Neural progenitor cell (in vitro differentiated cells): ENCODE data around the gene SLC29A1. TPM values are rescaled to one million over a fixed set of nuclear protein-coding genes. Genes with fewer than 3 reads are reported as not detected.

Experiments
- DNase-seq: peaks from one replicate; pipeline ENCODE4 v3.0.0-alpha.2; 2016; ENCODE audit warnings: low spot score
- H2AFZ ChIP-seq: fragments of 200-600 bp; sonication (generic); replicated peaks from 2 replicates; pipeline ENCODE4 v1.6.1; 2016; ENCODE audit warnings: antibody characterized with exemption
- H3F3A ChIP-seq: fragments of 200-600 bp; sonication (generic); 2 replicates; pipeline ENCODE4 v1.6.1; 2016; ENCODE audit warnings: antibody characterized with exemption, low read depth
- H3K27ac ChIP-seq: fragments of 200-600 bp; sonication (generic); 2 replicates; pipeline ENCODE4 v1.5.1; 2016; ENCODE audit warnings: mild to moderate bottlenecking
- H3K27me3 ChIP-seq: fragments of 200-600 bp; sonication (generic); 2 replicates; pipeline ENCODE4 v1.6.1; 2016; ENCODE audit warnings: mild to moderate bottlenecking, moderate library complexity
- H3K36me3 ChIP-seq: fragments of 200-600 bp; sonication (generic); 2 replicates; pipeline ENCODE4 v1.5.1; 2016
- H3K4me1 ChIP-seq: fragments of 200-600 bp; sonication (generic); 2 replicates; pipeline ENCODE4 v1.6.1; 2016; ENCODE audit warnings: mixed run types
- H3K4me2 ChIP-seq: fragments of 200-600 bp; sonication (generic); 2 replicates; pipeline ENCODE4 v1.6.1; 2016
- H3K4me3 ChIP-seq: fragments of 200-600 bp; sonication (generic); 2 replicates; pipeline ENCODE4 v1.5.1; 2016
- H3K79me2 ChIP-seq: fragments of 200-600 bp; sonication (generic); 2 replicates; pipeline ENCODE4 v1.6.1; 2016; ENCODE audit warnings: low read depth
- H3K9ac ChIP-seq: fragments of 200-600 bp; sonication (generic); 2 replicates; pipeline ENCODE4 v1.6.1; 2016
- H3K9me3 ChIP-seq: fragments of 200-600 bp; sonication (generic); 2 replicates; pipeline ENCODE4 v1.5.1; 2016; ENCODE audit warnings: low read depth
- H4K20me1 ChIP-seq: fragments of 200-600 bp; sonication (generic); 2 replicates; pipeline ENCODE4 v1.6.1; 2016; ENCODE audit warnings: low read depth
- H3K27ac Mint-ChIP-seq: 3 replicates; pipeline ENCODE4 v1.8.0; 2021; ENCODE audit warnings: mixed read lengths
- H3K27me3 Mint-ChIP-seq: 2 replicates; pipeline ENCODE4 v1.8.0; 2022; ENCODE audit warnings: low read depth, mild to moderate bottlenecking, inconsistent platforms, moderate library complexity, mixed read lengths; ENCODE audit not compliant: insufficient read depth
- H3K36me3 Mint-ChIP-seq: 3 replicates; pipeline ENCODE4 v1.8.0; 2021; ENCODE audit warnings: mixed read lengths
- H3K4me1 Mint-ChIP-seq: 3 replicates; pipeline ENCODE4 v1.8.0; 2021; ENCODE audit warnings: mixed read lengths
- H3K4me3 Mint-ChIP-seq: 3 replicates; pipeline ENCODE4 v1.8.0; 2021; ENCODE audit warnings: mild to moderate bottlenecking, moderate library complexity, mixed read lengths
- H3K9me3 Mint-ChIP-seq: 3 replicates; pipeline ENCODE4 v1.8.0; 2020; ENCODE audit warnings: mixed read lengths
- CTCF ChIP-seq: fragments of 200-600 bp; sonication (generic); IDR thresholded peaks from 2 replicates; pipeline ENCODE4 v1.5.1; 2017; ENCODE audit warnings: antibody characterized with exemption, mild to moderate bottlenecking
- EZH2 ChIP-seq: fragments of 200-600 bp; sonication (generic); IDR thresholded peaks from 2 replicates; pipeline ENCODE4 v1.6.1; 2017; ENCODE audit warnings: antibody characterized with exemption, mild to moderate bottlenecking, moderate library complexity
- EZH2phosphoT487 ChIP-seq: fragments of 200-600 bp; sonication (generic); IDR thresholded peaks from 2 replicates; pipeline ENCODE4 v1.6.1; 2017; ENCODE audit warnings: antibody characterized with exemption
- microRNA counts: library from miRNA; unstranded; fragments of <30 nt; microRNA quantifications from one replicate; lab custom pipeline; 2016
- small RNA-seq: library from RNA; depleted of rRNA; stranded (forward); fragments of <200 nt; gene quantifications from one replicate; pipeline ENCODE3, GENCODE V24; 2015
- total RNA-seq: library from RNA; depleted of rRNA; stranded (reverse); fragments of >200 nt; gene quantifications from 2 replicates; pipeline ENCODE4 v1.2.3, GENCODE V29; 2015; ENCODE audit warnings: low replicate concordance

The SLC29A1 gene
- total RNA-seq, 1 donor from 2014 or later = 34.8 TPM

GRCh38 chr6:44277763-44278162 is 54.4 kb downstream of the SLC29A1 start:
- no peak overlapping the region for H3K27ac ChIP-seq

GRCh38 chr6:44278315-44278714 is 54.9 kb downstream of the SLC29A1 start:
- Mint-ChIP-seq H3K9me3 (peaks cover 3% of the 10 kb centered on the region), H3K36me3 (peaks cover 5% of the 10 kb centered on the region), H3K4me3 (no peak overlapping the region), H3K4me1 (peaks cover 10% of the 10 kb centered on the region), H3K27me3 (peaks cover 26% of the 10 kb centered on the region), H3K27ac (no peak overlapping the region)
- no peak overlapping the region for H3K4me2 ChIP-seq
- no peak overlapping the region for H3K27ac ChIP-seq
- no peaks in the 10 kb centered on the region for H3K36me3 ChIP-seq
- H3K9ac ChIP-seq = no peak overlapping the region
- no peaks in the 10 kb centered on the region for H3K4me1 ChIP-seq
- DNase-seq = no peak
- H2AFZ ChIP-seq = no peak overlapping the region
- no peaks in the 10 kb centered on the region for H4K20me1 ChIP-seq
- no peaks in the 10 kb centered on the region for H3K79me2 ChIP-seq
- peaks cover 49% of the 10 kb centered on the region for H3K27me3 ChIP-seq
- H3F3A ChIP-seq = no peaks in the 10 kb centered on the region
- no peaks in the 10 kb centered on the region for H3K9me3 ChIP-seq
- no peak overlapping the region for H3K4me3 ChIP-seq
- TF ChIP-seq CTCF = no peak
- no peak for TF ChIP-seq EZH2
- no peak for TF ChIP-seq EZH2phosphoT487

More at GRCh38 chr6:44277763-44278162, 54.4 kb downstream of the SLC29A1 start:
- Mint-ChIP-seq H3K9me3 (peaks cover 3% of the 10 kb centered on the region), H3K4me3 (no peak overlapping the region), H3K4me1 (peaks cover 10% of the 10 kb centered on the region), H3K27me3 (peaks cover 26% of the 10 kb centered on the region), H3K36me3 (peaks cover 5% of the 10 kb centered on the region), H3K27ac (peak overlapping the region; percentile 83)
- H3K27me3 ChIP-seq = peaks cover 44% of the 10 kb centered on the region
- H3K4me2 ChIP-seq = no peak overlapping the region
- no peaks in the 10 kb centered on the region for H4K20me1 ChIP-seq
- H3K4me3 ChIP-seq = no peak overlapping the region
- H3K36me3 ChIP-seq = no peaks in the 10 kb centered on the region
- DNase-seq = no peak
- H2AFZ ChIP-seq = no peak overlapping the region
- no peaks in the 10 kb centered on the region for H3K9me3 ChIP-seq
- H3F3A ChIP-seq = no peaks in the 10 kb centered on the region
- no peaks in the 10 kb centered on the region for H3K4me1 ChIP-seq
- TF ChIP-seq EZH2phosphoT487 (no peak), EZH2 (no peak), CTCF (no peak)
- H3K79me2 ChIP-seq = no peaks in the 10 kb centered on the region
- H3K9ac ChIP-seq = no peak overlapping the region

- Histone ChIP-seq H4K20me1 (no peaks in the 10 kb centered on the region), H3F3A (no peaks in the 10 kb centered on the region), H3K4me3 (no peak overlapping the region), H3K9me3 (no peaks in the 10 kb centered on the region), H3K79me2 (no peaks in the 10 kb centered on the region), H3K9ac (no peak overlapping the region), H3K4me1 (no peaks in the 10 kb centered on the region), H3K27ac (no peak overlapping the region), H3K4me2 (no peak overlapping the region), H2AFZ (no peak overlapping the region), H3K36me3 (no peaks in the 10 kb centered on the region), H3K27me3 (peaks cover 53% of the 10 kb centered on the region)
- DNase-seq = no peak
- TF ChIP-seq EZH2phosphoT487 (no peak), EZH2 (no peak), CTCF (no peak)
- H3K4me3 Mint-ChIP-seq = no peak overlapping the region
- peaks cover 5% of the 10 kb centered on the region for H3K36me3 Mint-ChIP-seq
- peaks cover 26% of the 10 kb centered on the region for H3K27me3 Mint-ChIP-seq
- peaks cover 10% of the 10 kb centered on the region for H3K4me1 Mint-ChIP-seq
- peak overlapping the region; percentile 29 for H3K27ac Mint-ChIP-seq
- H3K9me3 Mint-ChIP-seq = peaks cover 3% of the 10 kb centered on the region
These were observed 55.6 kb downstream of the SLC29A1 start for GRCh38 chr6:44278774-44279697.

MicroRNAs encoded within 50 kb of the gene (microRNA counts, 767-probe panel; counts per million panel counts)
- microRNA hsa-miR-4647 (lab: Ali Mortazavi, UCI) = 460 counts per million, percentile 90 among the panel's probes with 10 or more counts

Small RNA genes within 50 kb of the gene (small RNA-seq; reads per million reads assigned to genes)
- not detected for gene RN7SL811P

Other genes with a start within 250 kb of the SLC29A1 start
- gene MRPL14, start 96.1 kb upstream of the SLC29A1 start, total RNA-seq = 40.4 and 53.5 TPM in 2 replicates
- gene TMEM63B, start 96.0 kb upstream of the SLC29A1 start, total RNA-seq = 25.4 and 30.8 TPM in 2 replicates
- 0.40 and 0.49 TPM in 2 replicates for gene CAPN11, start 64.8 kb upstream of the SLC29A1 start, total RNA-seq
- 0.54 and 1.5 TPM in 2 replicates for gene MYMX, start 6.7 kb upstream of the SLC29A1 start, total RNA-seq
- gene HSP90AB1, start 23.5 kb downstream of the SLC29A1 start, total RNA-seq = 1,851 and 2,068 TPM in 2 replicates
- gene SLC35B2, start 33.9 kb downstream of the SLC29A1 start, total RNA-seq = 33.9 and 47.0 TPM in 2 replicates
- gene NFKBIE, start 42.0 kb downstream of the SLC29A1 start, total RNA-seq = 5.1 and 15.5 TPM in 2 replicates
- gene TMEM151B, start 46.9 kb downstream of the SLC29A1 start, total RNA-seq = 0.13 and 1.4 TPM in 2 replicates
- gene AARS2, start 89.8 kb downstream of the SLC29A1 start, total RNA-seq = 16.1 and 29.3 TPM in 2 replicates
- gene SPATS1, start 119.1 kb downstream of the SLC29A1 start, total RNA-seq = 0.25 TPM in 1 of 2 replicates, not detected in the other
- 37.9 and 53.6 TPM in 2 replicates for gene CDC5L, start 164.1 kb downstream of the SLC29A1 start, total RNA-seq